B cell (primary cell): Measurements from ENCODE around the gene LSM7. TPM values are rescaled to one million over a fixed set of nuclear protein-coding genes. Genes with fewer than 3 reads are reported as not detected.

Experiments used
- ATAC-seq: fragments of 200-7000 bp; cut with Tn5 transposase; one replicate; pipeline ENCODE4 v1.10.0; 2021; ENCODE audit warnings: low read depth, mild to moderate bottlenecking, moderate number of reproducible peaks, moderate library complexity
- CTCF ChIA-PET: fragments of 350-600 bp; sonication (Branson Sonifier 250); formaldehyde crosslinking; loops from one replicate; lab custom pipeline; 2021; ENCODE audit warnings: antibody characterized with exemption, inconsistent platforms; lab: Charles Lee
- POLR2A ChIA-PET: fragments of 350-600 bp; sonication (Branson Sonifier 250); formaldehyde crosslinking; loops from one replicate; lab custom pipeline; 2021; ENCODE audit warnings: antibody characterized with exemption; lab: Charles Lee
- DNase-seq: peaks from one replicate; pipeline ENCODE4 v3.0.0; 2013
- H2AFZ ChIP-seq: 2 replicates; pipeline ENCODE4 v1.6.1; 2012; ENCODE audit warnings: mild to moderate bottlenecking, low read depth, low read length; ENCODE audit not compliant: insufficient read depth, poor library complexity, severe bottlenecking
- H3K27ac ChIP-seq, 2 donors: 1 replicate in 1 of 2; 2 replicates in 1 of 2; pipeline ENCODE4 v1.5.1; 2012 to 2013; ENCODE audit warnings: low read length in 2 of 2, mild to moderate bottlenecking in 2 of 2, moderate library complexity in 1 of 2
- H3K27me3 ChIP-seq, 4 experiments: fragments of 200-600 bp in 1 of 4; sonication (generic) in 1 of 4; replicated peaks in 1 of 4; 1 replicate in 2 of 4; 2 replicates in 2 of 4; pipeline versions ENCODE4 v1.6.1 to v1.7.0; 2013 to 2016; ENCODE audit warnings: low read length in 3 of 4, mild to moderate bottlenecking in 2 of 4, mixed read lengths in 1 of 4, moderate library complexity in 1 of 4; ENCODE audit not compliant: insufficient read depth in 4 of 4, control insufficient read depth in 3 of 4; ENCODE audit errors: control extremely low read depth in 1 of 4
- H3K36me3 ChIP-seq, 2 experiments: replicated peaks in 1 of 2; 1 replicate in 1 of 2; 2 replicates in 1 of 2; pipeline versions ENCODE4 v1.6.1 to v1.7.1; 2013; ENCODE audit warnings: low read length in 1 of 2; ENCODE audit not compliant: insufficient read depth in 2 of 2, control insufficient read depth in 1 of 2; ENCODE audit errors: control extremely low read depth in 1 of 2, extremely low read depth in 1 of 2
- H3K4me1 ChIP-seq, 2 donors: fragments of 200-600 bp in 1 of 2; sonication (generic) in 1 of 2; 1 replicate in 1 of 2; 2 replicates in 1 of 2; pipeline versions ENCODE4 v1.5.1 to v1.6.1; 2013 to 2017; ENCODE audit warnings: low read length in 2 of 2; ENCODE audit not compliant: control insufficient read depth in 2 of 2, insufficient read depth in 2 of 2
- H3K4me2 ChIP-seq: replicated peaks from 2 replicates; pipeline ENCODE3; 2012; ENCODE audit warnings: mild to moderate bottlenecking, low read depth, low read length; ENCODE audit not compliant: poor library complexity, severe bottlenecking
- H3K4me3 ChIP-seq, 5 experiments: fragments of 200-600 bp in 1 of 5; sonication (generic) in 1 of 5; 1 replicate in 3 of 5; 2 replicates in 2 of 5; pipeline versions ENCODE4 v1.5.1 to v1.7.0; 2011 to 2016; ENCODE audit warnings: low read length in 4 of 5, mild to moderate bottlenecking in 4 of 5, low read depth in 2 of 5, control low read depth in 1 of 5, moderate library complexity in 1 of 5; ENCODE audit not compliant: insufficient read depth in 1 of 5; ENCODE audit errors: control extremely low read depth in 1 of 5, extremely low read depth in 1 of 5
- H3K79me2 ChIP-seq: fragments of 200-600 bp; sonication (generic); one replicate; pipeline ENCODE4 v1.6.0; 2016; ENCODE audit warnings: low read length; ENCODE audit not compliant: control insufficient read depth, insufficient read depth
- H3K9ac ChIP-seq: fragments of 200-600 bp; sonication (generic); 2 replicates; pipeline ENCODE4 v1.6.1; 2017; ENCODE audit warnings: mild to moderate bottlenecking, low read length, moderate library complexity
- H3K9me3 ChIP-seq, 3 donors: one replicate each; pipeline versions ENCODE4 v1.6.1 to v1.7.1; 2013; ENCODE audit warnings: low read length in 2 of 3; ENCODE audit not compliant: control insufficient read depth in 2 of 3, insufficient read depth in 1 of 3; ENCODE audit errors: control extremely low read depth in 1 of 3
- H4K20me1 ChIP-seq: 2 replicates; pipeline ENCODE4 v1.6.0; 2012; ENCODE audit warnings: mild to moderate bottlenecking, low read length; ENCODE audit not compliant: insufficient read depth, control insufficient read depth, poor library complexity, severe bottlenecking
- H3K27ac Mint-ChIP-seq: one replicate; pipeline ENCODE4 v1.8.0; 2021; ENCODE audit warnings: mixed read lengths
- H3K27me3 Mint-ChIP-seq: one replicate; pipeline ENCODE4 v1.8.0; 2021; ENCODE audit warnings: mixed read lengths
- H3K4me1 Mint-ChIP-seq: one replicate; pipeline ENCODE4 v1.8.0; 2021; ENCODE audit warnings: mixed read lengths
- H3K4me3 Mint-ChIP-seq: one replicate; pipeline ENCODE4 v1.8.0; 2021; ENCODE audit warnings: mixed read lengths
- H3K9me3 Mint-ChIP-seq: one replicate; pipeline ENCODE4 v1.8.0; 2022; ENCODE audit warnings: mixed read lengths; ENCODE audit not compliant: insufficient read depth
- CTCF ChIP-seq: fragments of 200-600 bp; IDR thresholded peaks from one replicate; pipeline ENCODE4 v1.8.0; 2022; ENCODE audit warnings: antibody characterized with exemption, mild to moderate bottlenecking
- EZH2 ChIP-seq: IDR thresholded peaks from 2 replicates; pipeline ENCODE4 v1.6.1; 2012; ENCODE audit warnings: borderline replicate concordance, low read depth, mild to moderate bottlenecking, moderate library complexity, low read length; ENCODE audit not compliant: insufficient read depth, poor library complexity, severe bottlenecking
- WGBS: methylation state at CpG from one replicate; pipeline ENCODE4 v1.1.5; 2013; ENCODE audit warnings: missing lambda C conversion rate; ENCODE audit not compliant: insufficient coverage; 5-methylcytosine and 5-hydroxymethylcytosine counted together
- intact Hi-C: fragments of 100-400 bp; cut with micrococcal nuclease; formaldehyde crosslinking; loops from one replicate; pipeline ENCODE4 v1.10.0; 2022
- polyA plus RNA-seq: library from polyadenylated mRNA; depleted of rRNA; stranded (reverse); fragments of >200 nt; gene quantifications from 2 replicates; pipeline ENCODE4 v1.2.3, GENCODE V29; 2012
- total RNA-seq, 2 donors: library from RNA; stranded (reverse); fragments of 120-200 nt in 1 of 2; gene quantifications; 1 replicate in 1 of 2; 2 replicates in 1 of 2; pipeline versions ENCODE4 v1.2.3 to v1.2.4, GENCODE V29; 2013 to 2022

Gene LSM7
- total and polyA plus RNA-seq, 2 donors (not counting 1 experiment from before 2014, with no cell fraction given): 201 to 820 TPM

DNA sequence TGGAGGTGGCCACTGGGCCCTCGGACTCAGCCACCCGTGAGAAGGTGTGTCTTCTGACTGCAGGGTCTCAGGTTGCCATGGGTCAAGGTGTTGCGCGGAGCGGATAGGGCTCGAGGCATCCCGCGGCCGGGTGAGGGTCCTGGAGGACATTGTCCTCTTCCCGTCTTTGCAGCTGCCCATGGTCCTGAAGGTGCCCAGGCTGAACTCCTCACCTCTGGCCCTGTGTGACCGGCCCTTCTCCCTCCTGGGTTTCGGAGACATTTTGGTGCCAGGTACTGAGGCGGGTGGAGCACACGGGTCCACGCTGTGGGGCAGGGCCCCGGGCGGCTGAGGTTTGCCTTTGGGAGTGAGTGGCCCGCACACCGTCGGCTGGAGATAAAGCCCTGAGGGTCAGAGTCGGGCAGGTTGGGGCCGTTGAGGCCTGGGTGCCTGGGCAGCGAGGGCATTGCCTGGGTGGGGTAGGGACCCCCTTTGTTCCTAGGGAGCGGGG is 16.0 kb upstream of the LSM7 start:
- Mint-ChIP-seq H3K27me3 (no peaks in the 10 kb centered on the region), H3K9me3 (no peaks in the 10 kb centered on the region), H3K27ac (no peak overlapping the region), H3K4me3 (no peak overlapping the region), H3K4me1 (no peaks in the 10 kb centered on the region)
- Histone ChIP-seq H3K9me3 (no peaks in the 10 kb centered on the region), H4K20me1 (peaks cover 13% of the 10 kb centered on the region), H2AFZ (no peak overlapping the region), H3K4me3 (no peak overlapping the region), H3K36me3 (peaks cover 0 to 49% of the 10 kb centered on the region in 2 experiments), H3K79me2 (no peaks in the 10 kb centered on the region), H3K9ac (no peak overlapping the region), H3K27ac (no peak overlapping the region), H3K27me3 (no peaks in the 10 kb centered on the region), H3K4me2 (no peak overlapping the region), H3K4me1 (no peaks in the 10 kb centered on the region)
- ChIA-PET POLR2A (no interaction called here), CTCF (no interaction called here)
- 98% methylated on average over 24 of the region's 24 CpGs for WGBS
- no peak for TF ChIP-seq CTCF
- no peak for TF ChIP-seq EZH2
- DNase-seq (no peak), ATAC-seq (no peak)
- intact Hi-C loops: no loop called here

- DNase-seq (no peak), ATAC-seq (no peak)
- H2AFZ ChIP-seq: no peak overlapping the region
- H3K27me3 ChIP-seq: no peaks in the 10 kb centered on the region
- H3K4me2 ChIP-seq: no peak overlapping the region
- peaks cover 23% of the 10 kb centered on the region for H4K20me1 ChIP-seq
- no peaks in the 10 kb centered on the region for H3K9me3 ChIP-seq
- Mint-ChIP-seq H3K9me3 (no peaks in the 10 kb centered on the region), H3K4me3 (no peak overlapping the region), H3K27me3 (no peaks in the 10 kb centered on the region), H3K4me1 (no peaks in the 10 kb centered on the region), H3K27ac (no peak overlapping the region)
- no peaks in the 10 kb centered on the region for H3K79me2 ChIP-seq
- H3K4me1 ChIP-seq: no peaks in the 10 kb centered on the region
- intact Hi-C loops: no loop called here
- no peak overlapping the region for H3K4me3 ChIP-seq
- WGBS: 94% methylated on average over 30 of the region's 31 CpGs
- no peak for TF ChIP-seq CTCF
- no peak for TF ChIP-seq EZH2
- POLR2A ChIA-PET: no interaction called here
- CTCF ChIA-PET: no interaction called here
- no peak overlapping the region for H3K9ac ChIP-seq
- H3K27ac ChIP-seq: no peak overlapping the region
- H3K36me3 ChIP-seq: peaks cover 0 to 56% of the 10 kb centered on the region in 2 experiments
Measured at GRCh38 chr19:2343289-2343982, 15.1 kb upstream of the LSM7 start.
